HepG2 (cell line): Measurements from ENCODE around the gene CUL9. TPM values are rescaled to one million over a fixed set of nuclear protein-coding genes. Genes with fewer than 3 reads are reported as not detected.

Source experiments
- CCDC6 ChIP-seq: sonication (generic); formaldehyde crosslinking; IDR thresholded peaks from 2 replicates; pipeline ENCODE4 v1.8.1; 2022; ENCODE audit warnings: mild to moderate bottlenecking, missing genetic modification reagents, moderate library complexity
- ELF1 ChIP-seq: sonication (generic); formaldehyde crosslinking; IDR thresholded peaks from 2 replicates; pipeline ENCODE4 v1.4.0; 2020; ENCODE audit warnings: missing genetic modification reagents
- GATA4 ChIP-seq: sonication (generic); IDR thresholded peaks from 2 replicates; pipeline ENCODE4 v1.6.1; 2016; ENCODE audit warnings: antibody characterized with exemption, low read depth, borderline replicate concordance
- JARID2 ChIP-seq: sonication (generic); formaldehyde crosslinking; IDR thresholded peaks from 2 replicates; pipeline ENCODE4 v1.8.1; 2023; ENCODE audit warnings: missing genetic modification reagents, inconsistent platforms; ENCODE audit not compliant: insufficient replicate concordance
- MAFG ChIP-seq: sonication (generic); formaldehyde crosslinking; IDR thresholded peaks from 2 replicates; pipeline ENCODE4 v1.5.1; 2020; ENCODE audit warnings: mild to moderate bottlenecking, missing genetic modification reagents
- MAZ ChIP-seq, 2 experiments: sonication (generic) in 1 of 2; formaldehyde crosslinking in 1 of 2; IDR thresholded peaks; 2 replicates each; pipeline versions ENCODE4 v1.5.0 to v1.6.1; 2012 to 2020; ENCODE audit warnings: low read depth in 2 of 2, mild to moderate bottlenecking in 2 of 2, borderline replicate concordance in 1 of 2, improper control_type of control experiment in 1 of 2, low read length in 1 of 2, missing genetic modification reagents in 1 of 2, moderate library complexity in 1 of 2
- MYNN ChIP-seq: sonication (generic); formaldehyde crosslinking; IDR thresholded peaks from 2 replicates; pipeline ENCODE4 v1.4.0; 2020; ENCODE audit warnings: mild to moderate bottlenecking, low read depth, missing genetic modification reagents
- NFIB ChIP-seq: sonication (generic); formaldehyde crosslinking; IDR thresholded peaks from 2 replicates; pipeline ENCODE4 v1.9.0; 2021; ENCODE audit warnings: missing genetic modification reagents, mild to moderate bottlenecking, borderline replicate concordance
- NR2F1 ChIP-seq, 2 experiments: fragments of 450-650 bp in 1 of 2; formaldehyde crosslinking in 1 of 2; IDR thresholded peaks; 2 replicates each; pipeline versions ENCODE4 v1.5.0 to v1.6.1; 2016 to 2020; ENCODE audit warnings: mild to moderate bottlenecking in 1 of 2, missing compliant biosample characterization in 1 of 2, missing genetic modification reagents in 1 of 2, moderate library complexity in 1 of 2
- PITX1 ChIP-seq: sonication (generic); formaldehyde crosslinking; IDR thresholded peaks from 2 replicates; pipeline ENCODE4 v1.5.1; 2020; ENCODE audit warnings: mild to moderate bottlenecking, missing genetic modification reagents
- RBM22 ChIP-seq: fragments of 200-400 bp; formaldehyde crosslinking; optimal IDR thresholded peaks from 2 replicates; pipeline ENCODE3; 2017; ENCODE audit warnings: mild to moderate bottlenecking, low read length, moderate library complexity
- SIX4 ChIP-seq: sonication (generic); formaldehyde crosslinking; IDR thresholded peaks from 2 replicates; pipeline ENCODE4 v1.4.0; 2020; ENCODE audit warnings: missing genetic modification reagents
- ZHX2 ChIP-seq, 2 experiments: sonication (generic) in 1 of 2; formaldehyde crosslinking in 1 of 2; IDR thresholded peaks; 2 replicates each; pipeline versions ENCODE4 v1.6.1 to v1.9.0; 2014 to 2022; ENCODE audit warnings: antibody characterized with exemption in 1 of 2, borderline replicate concordance in 1 of 2, inconsistent platforms in 1 of 2, low read depth in 1 of 2, missing genetic modification reagents in 1 of 2
- ZNF136 ChIP-seq: sonication (generic); formaldehyde crosslinking; IDR thresholded peaks from 2 replicates; pipeline ENCODE4 v1.8.1; 2022; ENCODE audit warnings: low read depth, mild to moderate bottlenecking, moderate library complexity, missing genetic modification reagents
- ZNF138 ChIP-seq: sonication (generic); formaldehyde crosslinking; IDR thresholded peaks from 2 replicates; pipeline ENCODE4 v1.5.0; 2020; ENCODE audit warnings: mild to moderate bottlenecking, low read depth, missing genetic modification reagents
- ZNF354B ChIP-seq: sonication (generic); formaldehyde crosslinking; IDR thresholded peaks from 2 replicates; pipeline ENCODE4 v1.8.0; 2022; ENCODE audit warnings: mild to moderate bottlenecking, missing genetic modification reagents
- ZNF530 ChIP-seq: sonication (generic); formaldehyde crosslinking; IDR thresholded peaks from 2 replicates; pipeline ENCODE4 v1.5.0; 2020; ENCODE audit warnings: low read depth, mild to moderate bottlenecking, missing genetic modification reagents
- ZNF547 ChIP-seq: sonication (generic); formaldehyde crosslinking; IDR thresholded peaks from 2 replicates; pipeline ENCODE4 v1.5.1; 2020; ENCODE audit warnings: mild to moderate bottlenecking, missing genetic modification reagents
- ZNF562 ChIP-seq: sonication (generic); formaldehyde crosslinking; IDR thresholded peaks from 2 replicates; pipeline ENCODE4 v1.8.0; 2022; ENCODE audit warnings: missing genetic modification reagents, borderline replicate concordance
- ZNF703 ChIP-seq: sonication (generic); formaldehyde crosslinking; IDR thresholded peaks from 2 replicates; pipeline ENCODE4 v1.5.1; 2020; ENCODE audit warnings: missing genetic modification reagents, mild to moderate bottlenecking, moderate library complexity, borderline replicate concordance
- polyA plus RNA-seq, 8 experiments: library from polyadenylated mRNA; depleted of rRNA in 3 of 8; stranded (reverse) in 7 of 8; unstranded in 1 of 8; fragments of >200 nt; fragmentation: Illumina TruSeq in 4 of 8; extraction: Trizol in 4 of 8; gene quantifications; 2 replicates each; pipeline versions ENCODE4 v1.2.1 to v1.2.3, GENCODE V29; 2011 to 2016; ENCODE audit warnings: low read depth in 4 of 8, missing spikeins in 1 of 8, mixed read lengths in 1 of 8; ENCODE audit not compliant: insufficient read depth in 1 of 8
- total RNA-seq, 5 experiments: library from RNA; depleted of rRNA; stranded (reverse); fragments of >200 nt; fragmentation: Illumina TruSeq; extraction: Trizol; gene quantifications; 2 replicates each; pipeline ENCODE4 v1.2.3, GENCODE V29; 2016; ENCODE audit warnings: low read depth in 1 of 5
- TF ChIP-seq, protein P1 (sequence below): sonication (generic); formaldehyde crosslinking; IDR thresholded peaks from 2 replicates; pipeline ENCODE4 v1.4.0; 2020; ENCODE audit warnings: missing genetic modification reagents

CUL9 gene
- total and polyA plus RNA-seq, 2 of the 13 experiments (the other 11 are each of a cell fraction or from before 2014, with no cell fraction given) = 11.4 to 13.7 TPM

DNA sequence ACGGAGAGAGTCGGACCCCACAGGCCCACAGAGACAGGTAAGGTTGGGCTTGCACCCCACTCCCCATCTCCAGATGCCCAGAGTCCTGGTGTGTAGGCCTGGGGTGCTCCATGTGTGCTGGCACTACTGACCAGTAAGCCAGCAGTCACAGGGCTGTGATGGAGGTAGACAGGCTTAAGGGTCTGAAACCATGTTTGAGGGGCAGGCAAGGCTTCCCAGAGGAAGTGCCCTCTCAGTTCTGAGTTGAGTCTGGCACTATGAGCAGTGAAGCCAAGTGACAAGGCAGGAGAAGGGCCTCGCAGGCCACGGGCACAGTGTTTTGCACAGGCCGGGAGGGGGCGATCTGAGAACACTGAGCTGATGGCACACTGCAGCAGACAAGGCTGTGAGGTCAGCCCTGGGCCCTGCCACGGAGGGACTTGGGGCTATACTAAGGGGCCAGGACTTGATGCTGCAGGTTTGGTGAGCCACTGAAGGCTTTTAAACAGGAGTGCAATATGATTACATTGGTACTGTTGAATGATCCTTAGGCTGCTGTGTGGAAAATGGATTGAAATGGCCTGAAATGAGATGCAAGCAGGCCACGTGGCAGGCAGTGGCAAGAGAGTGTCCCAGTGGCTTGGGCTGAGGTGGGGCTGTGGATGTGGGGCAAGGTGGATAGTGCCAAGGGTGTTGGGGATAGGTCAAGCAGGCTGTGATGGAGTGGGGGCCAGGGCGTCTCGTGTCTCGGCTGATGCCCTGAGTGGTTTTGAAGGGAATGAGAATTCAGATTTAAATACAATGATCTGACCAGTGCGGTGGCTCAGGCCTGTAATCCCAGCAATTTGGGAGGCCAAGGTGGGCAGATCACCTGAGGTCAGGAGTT lies 81.5 kb downstream of the CUL9 start (continued):
- TF ChIP-seq ZNF562 (CRISPR knock-in tag) = no peak
- 0 out of 2 replicates have a peak, but pooled peaks have one; percentile 28 for TF ChIP-seq ELF1 (CRISPR knock-in tag)
- no peak for TF ChIP-seq JARID2
- TF ChIP-seq NFIB (CRISPR knock-in tag) = no peak
- no peak for TF ChIP-seq RBM22
- TF ChIP-seq ZNF138 = peak; percentile 54; the same call in 1 of the 2 replicates
- TF ChIP-seq ZHX2 (IDR thresholded peaks at IDR 0.05; ENCODE audit: low read depth) = no peak
- no peak for TF ChIP-seq ZHX2 (CRISPR knock-in tag; IDR thresholded peaks at IDR 0.05; ENCODE audit: borderline replicate concordance)
- no peak for TF ChIP-seq NR2F1 (CRISPR knock-in tag; IDR thresholded peaks at IDR 0.05)
- no peak for TF ChIP-seq ZNF354B (CRISPR knock-in tag)
- TF ChIP-seq ZNF703 (CRISPR knock-in tag) = no peak
- no peak for TF ChIP-seq GATA4
- no peak for TF ChIP-seq MAZ (IDR thresholded peaks at IDR 0.05; ENCODE audit: borderline replicate concordance, low read depth, low read length)
- TF ChIP-seq MAZ (CRISPR knock-in tag; IDR thresholded peaks at IDR 0.05; ENCODE audit: low read depth) = peak; percentile 81
- no peak for TF ChIP-seq CCDC6 (CRISPR knock-in tag)
- no peak; the same call in 1 of the 2 replicates for TF ChIP-seq MYNN
- no peak; the same call in 1 of the 2 replicates for TF ChIP-seq ZNF530 (CRISPR knock-in tag)
- TF ChIP-seq SIX4 = no peak
- TF ChIP-seq ZNF547 (CRISPR knock-in tag) = no peak
- TF ChIP-seq MAFG (CRISPR knock-in tag) = no peak
- no peak; the same call in 1 of the 2 replicates for TF ChIP-seq PITX1 (CRISPR knock-in tag)
- TF ChIP-seq, protein P1, sequence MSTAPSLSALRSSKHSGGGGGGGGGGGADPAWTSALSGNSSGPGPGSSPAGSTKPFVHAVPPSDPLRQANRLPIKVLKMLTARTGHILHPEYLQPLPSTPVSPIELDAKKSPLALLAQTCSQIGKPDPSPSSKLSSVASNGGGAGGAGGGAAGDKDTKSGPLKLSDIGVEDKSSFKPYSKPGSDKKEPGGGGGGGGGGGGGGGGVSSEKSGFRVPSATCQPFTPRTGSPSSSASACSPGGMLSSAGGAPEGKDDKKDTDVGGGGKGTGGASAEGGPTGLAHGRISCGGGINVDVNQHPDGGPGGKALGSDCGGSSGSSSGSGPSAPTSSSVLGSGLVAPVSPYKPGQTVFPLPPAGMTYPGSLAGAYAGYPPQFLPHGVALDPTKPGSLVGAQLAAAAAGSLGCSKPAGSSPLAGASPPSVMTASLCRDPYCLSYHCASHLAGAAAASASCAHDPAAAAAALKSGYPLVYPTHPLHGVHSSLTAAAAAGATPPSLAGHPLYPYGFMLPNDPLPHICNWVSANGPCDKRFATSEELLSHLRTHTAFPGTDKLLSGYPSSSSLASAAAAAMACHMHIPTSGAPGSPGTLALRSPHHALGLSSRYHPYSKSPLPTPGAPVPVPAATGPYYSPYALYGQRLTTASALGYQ (CRISPR knock-in tag) = no peak
- peak; percentile 84; the same call in 1 of the 2 replicates for TF ChIP-seq ZNF136 (CRISPR knock-in tag)
